Naive thymus-derived CD8-positive, alpha-beta T cell (primary cell): ENCODE results near the gene HELT. TPM values are rescaled to one million over a fixed set of nuclear protein-coding genes. Genes with fewer than 3 reads are reported as not detected.
A peak's percentile ranks its signal among the peaks of the same experiment; 100 is the strongest.

Experiments used
- ATAC-seq, 2 donors: fragments of 150-1000 bp; cut with Tn5 transposase in 1 of 2; sonication (Bioruptor Pico), chemical (Tn5 transposase) in 1 of 2; 1 replicate in 1 of 2; 2 replicates in 1 of 2; pipeline ENCODE4 v1.10.0; 2021; ENCODE audit warnings: mild to moderate bottlenecking in 2 of 2, moderate library complexity in 2 of 2
- POLR2A ChIA-PET: fragments of 350-600 bp; sonication (Branson Sonifier 250); formaldehyde crosslinking; loops from one replicate; lab custom pipeline; 2021; ENCODE audit warnings: antibody characterized with exemption; lab: Charles Lee
- DNase-seq, 10 donors: peaks; one replicate each; pipeline versions ENCODE4 v3.0.0 to v3.0.0-alpha.2; 2020 to 2022
- H3K27ac Mint-ChIP-seq, 10 donors: one replicate each; pipeline ENCODE4 v1.8.0; 2020 to 2022; ENCODE audit warnings: mild to moderate bottlenecking in 10 of 10, mixed read lengths in 10 of 10, moderate library complexity in 4 of 10, inconsistent platforms in 1 of 10
- H3K27me3 Mint-ChIP-seq, 5 donors: one replicate each; pipeline ENCODE4 v1.8.0; 2021 to 2022; ENCODE audit warnings: mixed read lengths in 5 of 5
- H3K36me3 Mint-ChIP-seq, 3 donors: one replicate each; pipeline ENCODE4 v1.8.0; 2020 to 2022; ENCODE audit warnings: mixed read lengths in 3 of 3, mild to moderate bottlenecking in 2 of 3, inconsistent platforms in 1 of 3
- H3K4me1 Mint-ChIP-seq, 4 donors: one replicate each; pipeline ENCODE4 v1.8.0; 2021 to 2022; ENCODE audit warnings: mixed read lengths in 4 of 4
- H3K4me3 Mint-ChIP-seq, 10 donors: one replicate each; pipeline ENCODE4 v1.8.0; 2020 to 2022; ENCODE audit warnings: mild to moderate bottlenecking in 10 of 10, mixed read lengths in 10 of 10, moderate library complexity in 6 of 10, inconsistent platforms in 1 of 10
- H3K9me3 Mint-ChIP-seq, 9 donors: one replicate each; pipeline ENCODE4 v1.8.0; 2020 to 2022; ENCODE audit warnings: mixed read lengths in 9 of 9, mild to moderate bottlenecking in 3 of 9, inconsistent platforms in 1 of 9, moderate library complexity in 1 of 9
- polyA plus RNA-seq, 3 donors: library from polyadenylated mRNA; unstranded; fragments of 300-500 nt; fragmentation: Illumina TruSeq; gene quantifications; one replicate each; pipeline ENCODE4 v1.2.3, GENCODE V29; 2021
- total RNA-seq, 8 experiments: library from RNA in 2 of 8; stranded (reverse) in 2 of 8; gene quantifications; one replicate each; pipeline ENCODE4 v1.2.3 and lab custom pipeline; 2021 to 2026

Gene HELT
- total and polyA plus RNA-seq, 5 experiments from 2014 or later, result not detected

DNA sequence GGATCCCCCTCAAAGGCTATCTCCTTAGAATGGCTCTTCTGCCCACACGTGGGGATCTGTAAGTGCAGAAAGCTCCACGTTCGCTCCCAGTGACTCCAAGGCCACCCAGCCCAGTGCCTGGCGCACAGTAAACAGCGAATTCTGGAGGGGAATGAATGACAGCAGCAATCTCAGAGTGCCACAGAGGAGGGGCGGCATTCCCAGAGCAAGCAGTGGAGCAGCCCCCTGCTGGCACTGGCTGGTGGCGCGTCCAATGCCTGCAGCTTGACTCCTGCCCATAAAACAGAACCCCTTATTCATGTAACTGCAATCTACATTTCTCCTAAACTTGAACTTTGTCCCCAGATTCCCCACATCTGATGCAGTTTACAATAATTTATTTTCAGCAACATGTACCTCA is 6.9 kb upstream of the HELT start:
- POLR2A ChIA-PET, result no interaction called here
- H3K27me3 Mint-ChIP-seq, result peaks cover 40 to 94% (median 66%) of the 10 kb centered on the region in 5 donors
- no peak overlapping the region for H3K27ac Mint-ChIP-seq
- peaks cover 0 to 12% (median 5%) of the 10 kb centered on the region in 4 donors for H3K4me1 Mint-ChIP-seq
- H3K4me3 Mint-ChIP-seq, result no peak overlapping the region
- H3K9me3 Mint-ChIP-seq, result no peaks in the 10 kb centered on the region
- peak in 4 of 10 donors; percentile 5 to 63 (median 22) for DNase-seq
- no peaks in the 10 kb centered on the region for H3K36me3 Mint-ChIP-seq
- ATAC-seq, result peak in 1 of 2 donors; percentile 44

DNA sequence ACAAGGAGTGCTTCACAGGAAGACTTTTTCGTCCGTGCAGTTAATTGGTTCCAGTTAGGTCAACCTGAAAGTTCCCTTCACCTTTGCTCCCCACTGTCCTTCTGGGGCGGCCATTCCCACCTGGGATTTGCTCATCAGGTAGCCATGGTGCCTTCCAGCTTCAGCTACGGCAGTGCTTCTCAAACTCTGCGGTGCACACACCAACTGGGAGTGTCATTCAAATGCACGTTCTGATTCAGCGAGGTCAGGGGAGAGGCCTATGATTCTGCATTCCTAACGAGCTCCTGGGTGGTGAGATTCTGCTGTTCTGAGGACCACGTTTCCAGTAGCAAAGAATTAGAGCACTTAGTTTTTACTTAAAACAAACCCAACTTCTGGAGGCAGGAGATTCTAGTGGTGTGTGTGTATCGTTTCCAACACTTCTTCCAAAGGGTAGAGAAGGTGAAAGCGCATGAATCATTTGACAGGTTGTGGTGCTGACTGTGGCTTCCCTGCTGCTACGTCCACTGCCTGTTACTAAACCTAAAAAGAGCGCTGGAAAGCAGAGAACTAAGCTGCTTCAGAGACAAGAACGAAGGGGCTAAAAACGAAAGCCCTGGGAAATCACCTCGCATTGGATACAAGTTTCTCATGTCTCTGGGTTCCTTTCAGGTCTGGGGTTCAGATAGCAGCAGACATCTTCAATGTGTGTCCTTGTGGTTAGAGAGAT is 4.7 kb upstream of the HELT start:
- no peaks in the 10 kb centered on the region for H3K36me3 Mint-ChIP-seq
- no peak for DNase-seq
- no peak for ATAC-seq
- H3K4me1 Mint-ChIP-seq, result peaks cover 0 to 15% (median 7%) of the 10 kb centered on the region in 4 donors
- POLR2A ChIA-PET, result no interaction called here
- no peaks in the 10 kb centered on the region for H3K9me3 Mint-ChIP-seq
- H3K27ac Mint-ChIP-seq, result no peak overlapping the region
- H3K4me3 Mint-ChIP-seq, result peak overlapping the region in 2 of 10 donors; percentile 4 to 14
- peaks cover 39 to 99% (median 75%) of the 10 kb centered on the region in 5 donors for H3K27me3 Mint-ChIP-seq

DNA sequence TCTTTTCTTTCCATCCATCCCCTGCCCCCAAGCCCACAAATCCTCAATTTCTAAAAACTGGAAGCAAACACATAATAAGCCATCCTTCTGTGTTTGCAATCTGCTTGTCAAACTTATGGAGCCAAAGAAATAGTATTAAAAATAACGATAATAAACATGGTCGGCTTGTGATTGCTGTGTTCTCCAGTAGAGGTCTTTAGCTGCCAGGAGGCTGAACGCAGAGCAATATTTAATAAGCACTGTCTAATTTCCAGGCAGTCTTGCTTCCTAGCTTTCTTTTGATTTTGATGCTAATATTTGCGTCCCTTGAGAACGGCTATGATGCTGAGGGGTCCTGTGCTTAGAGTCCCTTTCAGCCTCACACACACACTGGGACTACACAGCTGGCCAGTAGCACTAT is 3.2 kb upstream of the HELT start:
- ATAC-seq (no peak), DNase-seq (no peak)
- Mint-ChIP-seq H3K9me3 (no peaks in the 10 kb centered on the region), H3K36me3 (no peaks in the 10 kb centered on the region), H3K27ac (no peak overlapping the region), H3K4me3 (no peak overlapping the region), H3K27me3 (peaks cover 28 to 91% (median 68%) of the 10 kb centered on the region in 5 donors), H3K4me1 (peaks cover 0 to 21% (median 10%) of the 10 kb centered on the region in 4 donors)
- POLR2A ChIA-PET, result interaction anchor here (0.5 kb wide), 1 partner anchor 745 kb away, joined by 3 read pairs; no protein-coding TSS in a partner anchor

DNA sequence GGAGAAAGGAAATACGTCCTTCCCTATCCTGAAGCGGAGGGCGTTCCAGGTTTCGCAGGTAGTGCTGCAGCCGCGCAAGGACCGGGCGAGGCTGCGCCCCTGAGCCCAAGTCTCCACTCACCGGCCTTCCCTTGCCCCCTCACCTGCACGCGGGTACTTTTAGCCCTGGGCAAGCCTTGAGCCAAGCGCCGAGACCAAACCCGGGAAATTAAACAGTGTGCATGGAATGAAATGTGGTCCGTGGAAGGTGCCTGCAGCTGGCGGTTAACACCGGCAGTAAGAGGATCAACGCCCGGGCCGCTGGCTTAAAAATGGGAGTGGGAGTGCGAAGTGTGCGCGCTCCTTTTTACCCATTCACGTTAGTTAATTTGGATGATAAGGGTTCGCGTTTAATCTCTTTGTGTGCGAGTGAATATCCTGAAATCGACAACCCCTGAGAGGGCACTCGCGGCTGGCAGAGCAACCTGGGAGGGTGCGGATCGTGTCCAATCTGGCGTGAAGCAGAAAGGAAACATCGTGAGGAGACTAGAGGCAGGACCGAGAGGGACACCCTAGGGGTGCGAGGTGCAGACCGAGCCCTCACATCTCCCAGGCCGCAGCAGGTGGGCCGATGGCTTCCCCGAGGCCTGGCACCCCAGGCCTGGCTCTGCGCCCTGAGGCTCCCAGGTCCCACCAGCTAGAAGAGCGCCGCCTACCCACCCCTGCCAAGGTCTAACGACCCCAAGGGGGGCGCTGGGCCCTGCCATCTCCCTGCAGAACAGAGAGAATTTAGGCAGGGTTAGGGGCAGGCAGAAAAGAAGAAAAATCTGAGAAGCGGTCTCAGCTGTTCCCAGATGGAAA is 2.0 kb upstream of the HELT start:
- H3K9me3 Mint-ChIP-seq, result no peaks in the 10 kb centered on the region
- peak overlapping the region in 1 of 10 donors; percentile 8 for H3K4me3 Mint-ChIP-seq
- POLR2A ChIA-PET, result no interaction called here
- DNase-seq (no peak), ATAC-seq (no peak)
- H3K36me3 Mint-ChIP-seq, result no peaks in the 10 kb centered on the region
- no peak overlapping the region for H3K27ac Mint-ChIP-seq
- peaks cover 5 to 26% (median 14%) of the 10 kb centered on the region in 4 donors for H3K4me1 Mint-ChIP-seq
- peaks cover 28 to 91% (median 68%) of the 10 kb centered on the region in 5 donors for H3K27me3 Mint-ChIP-seq

DNA sequence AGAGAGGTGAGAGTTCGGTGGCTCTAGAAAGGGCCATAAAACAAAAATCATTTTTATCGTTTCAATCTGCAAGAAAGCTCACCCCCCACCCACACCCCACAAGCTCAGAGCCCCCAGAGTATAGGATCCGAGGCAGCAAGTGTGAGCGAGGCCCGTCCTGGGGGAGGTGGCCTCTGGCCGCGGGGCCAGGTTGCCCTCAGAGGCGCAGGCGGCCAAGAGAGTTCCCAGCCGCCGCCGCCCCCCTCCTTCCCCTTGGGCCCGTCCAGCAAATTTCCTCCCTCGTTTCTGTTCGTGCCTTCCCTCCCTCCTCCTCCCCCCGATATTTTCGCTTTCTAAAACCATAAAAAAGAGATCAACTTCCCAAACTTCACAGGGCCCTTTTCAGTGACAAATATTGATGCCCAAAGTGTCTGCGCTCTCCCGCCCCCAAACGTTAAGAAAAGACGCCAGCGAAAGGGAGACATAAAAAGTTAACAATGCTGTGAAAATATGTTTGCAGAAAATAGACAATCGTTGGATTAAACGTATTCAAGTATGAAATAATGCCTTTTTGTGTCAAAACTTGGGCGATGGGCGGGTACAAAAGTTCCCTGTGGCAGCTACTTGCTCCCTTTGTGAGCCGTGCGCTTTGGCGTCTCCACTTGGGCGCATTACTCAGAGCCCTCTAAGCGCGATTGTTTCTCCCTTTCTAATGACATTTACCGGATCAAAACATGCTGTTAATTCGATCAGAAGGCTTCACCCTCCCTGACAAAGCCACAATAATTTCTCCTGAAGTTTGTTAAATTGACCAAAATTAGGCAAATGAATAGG is 1.1 kb upstream of the HELT start:
- no peaks in the 10 kb centered on the region for H3K9me3 Mint-ChIP-seq
- ATAC-seq, result no peak
- peaks cover 34 to 82% (median 67%) of the 10 kb centered on the region in 5 donors for H3K27me3 Mint-ChIP-seq
- H3K4me3 Mint-ChIP-seq, result no peak overlapping the region
- H3K27ac Mint-ChIP-seq, result no peak overlapping the region
- H3K4me1 Mint-ChIP-seq, result peaks cover 5 to 26% (median 17%) of the 10 kb centered on the region in 4 donors
- no peaks in the 10 kb centered on the region for H3K36me3 Mint-ChIP-seq
- POLR2A ChIA-PET, result no interaction called here
- DNase-seq, result no peak

DNA sequence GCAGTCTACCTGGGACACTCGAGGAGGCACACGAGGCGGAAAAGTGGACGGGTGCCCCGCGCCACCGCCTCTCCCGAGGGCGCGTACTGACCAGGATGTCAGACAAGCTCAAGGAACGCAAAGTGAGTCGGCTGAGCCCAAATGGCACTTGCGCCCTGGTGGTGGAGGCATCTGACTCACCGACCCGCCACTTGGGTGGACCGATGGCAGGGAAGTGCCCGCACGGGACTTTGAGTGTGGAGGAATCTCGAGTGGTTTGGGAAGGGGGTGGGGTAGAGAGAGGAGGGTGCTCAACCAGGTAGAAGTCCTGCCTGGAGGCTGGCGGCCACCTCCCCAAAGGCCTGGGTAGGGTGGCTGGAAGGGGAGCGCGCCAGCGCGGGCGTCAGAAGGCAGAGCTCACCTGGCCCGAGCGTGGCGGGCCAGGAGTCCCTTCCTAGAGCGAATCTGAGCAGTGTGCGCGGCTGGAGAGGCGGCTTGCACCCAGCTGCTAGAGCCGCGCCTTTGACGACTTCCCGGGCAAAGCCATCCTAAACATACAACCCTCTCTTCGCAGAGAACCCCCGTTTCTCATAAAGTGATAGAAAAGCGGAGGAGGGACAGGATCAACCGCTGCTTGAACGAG is 655 bp downstream of the HELT start:
- H3K27ac Mint-ChIP-seq, result peak overlapping the region in 1 of 10 donors; percentile 73
- POLR2A ChIA-PET, result no interaction called here

DNA sequence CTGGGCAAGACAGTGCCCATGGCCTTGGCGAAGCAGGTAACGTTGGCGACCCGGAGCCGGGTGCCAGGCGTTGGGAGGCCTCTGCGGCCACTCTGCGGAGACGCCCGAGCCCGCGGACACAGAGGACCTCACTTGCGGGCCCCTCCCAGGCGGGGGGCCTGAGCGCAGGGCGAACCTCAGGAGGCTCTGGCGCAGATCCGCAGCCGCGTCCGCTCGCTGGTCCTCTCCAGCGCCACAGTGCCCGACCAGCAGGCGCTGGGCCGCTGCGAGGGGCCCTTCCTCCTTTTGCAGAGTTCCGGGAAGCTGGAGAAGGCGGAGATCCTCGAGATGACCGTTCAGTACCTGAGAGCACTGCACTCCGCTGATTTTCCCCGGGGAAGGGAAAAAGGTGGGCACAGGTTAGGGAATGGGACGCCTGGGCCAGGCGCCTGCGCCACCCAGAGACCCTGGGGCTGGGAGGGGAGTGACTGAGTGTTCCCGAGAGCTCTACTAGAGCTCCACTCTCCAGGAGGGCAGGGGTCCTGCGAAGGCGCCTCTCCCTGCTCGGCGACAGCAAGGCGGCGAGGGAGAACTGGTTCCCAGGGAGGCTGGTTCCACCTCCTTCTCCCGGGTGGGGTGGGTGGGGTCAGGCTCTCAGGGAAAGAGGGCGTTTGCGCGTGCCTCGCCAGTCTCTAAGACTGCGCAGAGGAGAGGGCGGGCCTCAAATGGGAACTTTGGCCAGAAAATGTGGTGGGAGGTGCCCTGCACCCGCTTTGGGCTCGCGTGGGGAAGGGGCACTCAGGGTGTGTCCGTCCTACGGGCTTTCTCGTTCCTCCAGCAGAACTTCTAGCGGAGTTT is 1.4 kb downstream of the HELT start:
- Mint-ChIP-seq H3K4me3 (no peak overlapping the region), H3K36me3 (no peaks in the 10 kb centered on the region), H3K4me1 (peaks cover 5 to 18% (median 13%) of the 10 kb centered on the region in 4 donors), H3K9me3 (no peaks in the 10 kb centered on the region), H3K27ac (no peak overlapping the region), H3K27me3 (peaks cover 32 to 80% (median 67%) of the 10 kb centered on the region in 5 donors)
- no peak for DNase-seq
- POLR2A ChIA-PET, result no interaction called here
- no peak for ATAC-seq

More for the DNA sequence above, 655 bp downstream of the HELT start:
- Mint-ChIP-seq H3K36me3 (no peaks in the 10 kb centered on the region), H3K9me3 (no peaks in the 10 kb centered on the region), H3K27me3 (peaks cover 35 to 81% (median 67%) of the 10 kb centered on the region in 5 donors), H3K4me1 (peaks cover 5 to 21% (median 13%) of the 10 kb centered on the region in 4 donors), H3K4me3 (peak overlapping the region in 1 of 10 donors; percentile 23)
- DNase-seq, result no peak
- no peak for ATAC-seq

DNA sequence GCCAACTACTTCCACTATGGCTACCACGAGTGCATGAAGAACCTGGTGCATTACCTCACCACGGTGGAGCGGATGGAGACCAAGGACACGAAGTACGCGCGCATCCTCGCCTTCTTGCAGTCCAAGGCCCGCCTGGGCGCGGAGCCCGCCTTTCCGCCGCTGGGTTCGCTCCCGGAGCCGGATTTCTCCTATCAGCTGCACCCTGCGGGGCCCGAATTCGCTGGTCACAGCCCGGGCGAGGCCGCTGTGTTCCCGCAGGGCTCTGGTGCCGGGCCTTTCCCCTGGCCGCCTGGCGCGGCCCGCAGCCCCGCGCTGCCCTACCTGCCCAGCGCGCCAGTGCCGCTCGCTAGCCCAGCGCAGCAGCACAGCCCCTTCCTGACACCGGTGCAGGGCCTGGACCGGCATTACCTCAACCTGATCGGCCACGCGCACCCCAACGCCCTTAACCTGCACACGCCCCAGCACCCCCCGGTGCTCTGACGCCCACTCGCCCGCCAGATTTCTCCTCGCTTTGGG is 2.1 kb downstream of the HELT start:
- ATAC-seq, result no peak
- DNase-seq, result no peak
- Mint-ChIP-seq H3K27me3 (peaks cover 29 to 80% (median 72%) of the 10 kb centered on the region in 5 donors), H3K36me3 (no peaks in the 10 kb centered on the region), H3K4me1 (peaks cover 5 to 18% (median 13%) of the 10 kb centered on the region in 4 donors), H3K27ac (no peak overlapping the region), H3K4me3 (peak overlapping the region in 3 of 10 donors; percentile 14 to 48 (median 44)), H3K9me3 (no peaks in the 10 kb centered on the region)
- POLR2A ChIA-PET, result no interaction called here

DNA sequence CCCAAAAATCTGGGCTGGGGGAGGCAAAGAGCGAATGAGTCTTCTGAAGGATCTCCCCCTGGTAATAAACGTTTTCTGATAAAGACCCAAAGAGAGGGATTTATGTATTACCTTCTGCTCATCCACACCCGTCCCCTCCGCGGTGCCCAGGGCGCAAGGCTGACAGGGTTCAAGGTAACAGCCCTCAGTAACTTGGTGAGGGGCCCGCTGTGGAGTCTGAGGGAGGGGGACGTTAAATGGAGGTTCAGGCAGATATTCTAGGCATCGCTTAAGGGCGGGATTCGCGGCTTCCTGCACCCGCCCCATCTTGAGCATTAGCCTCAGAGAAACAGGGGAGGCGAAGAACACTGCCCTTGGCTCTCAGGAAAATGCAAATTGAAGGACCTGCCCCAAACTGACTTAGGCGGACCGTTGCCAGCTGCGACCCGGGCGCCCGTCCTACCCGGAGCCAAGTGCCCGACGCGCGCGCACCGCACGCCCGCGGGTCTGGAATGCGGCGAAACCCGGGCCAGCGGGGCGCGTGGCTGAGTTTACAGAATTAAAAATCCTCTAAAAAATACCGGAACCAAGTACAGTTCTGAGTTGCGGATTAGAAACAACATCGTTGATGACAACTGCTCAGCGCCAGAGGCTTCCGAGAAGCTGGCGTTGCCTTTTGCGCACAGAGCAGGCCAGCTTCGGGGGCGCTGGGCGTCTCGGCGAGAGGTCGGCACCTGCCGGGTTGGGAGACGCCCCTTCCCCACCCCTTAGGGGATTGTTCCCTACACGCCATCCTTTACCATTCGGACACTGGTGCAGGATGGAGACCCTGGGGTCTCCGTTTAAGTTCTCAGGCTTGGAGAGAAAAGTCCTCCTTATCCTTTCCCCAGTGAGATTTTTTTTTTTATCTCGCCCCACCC is 2.8 kb downstream of the HELT start:
- Mint-ChIP-seq H3K4me3 (peak overlapping the region in 3 of 10 donors; percentile 14 to 48 (median 44)), H3K27me3 (peaks cover 24 to 80% (median 70%) of the 10 kb centered on the region in 5 donors), H3K4me1 (peaks cover 5 to 18% (median 13%) of the 10 kb centered on the region in 4 donors), H3K27ac (no peak overlapping the region), H3K36me3 (no peaks in the 10 kb centered on the region), H3K9me3 (no peaks in the 10 kb centered on the region)
- ATAC-seq (no peak), DNase-seq (no peak)
- POLR2A ChIA-PET, result no interaction called here

DNA sequence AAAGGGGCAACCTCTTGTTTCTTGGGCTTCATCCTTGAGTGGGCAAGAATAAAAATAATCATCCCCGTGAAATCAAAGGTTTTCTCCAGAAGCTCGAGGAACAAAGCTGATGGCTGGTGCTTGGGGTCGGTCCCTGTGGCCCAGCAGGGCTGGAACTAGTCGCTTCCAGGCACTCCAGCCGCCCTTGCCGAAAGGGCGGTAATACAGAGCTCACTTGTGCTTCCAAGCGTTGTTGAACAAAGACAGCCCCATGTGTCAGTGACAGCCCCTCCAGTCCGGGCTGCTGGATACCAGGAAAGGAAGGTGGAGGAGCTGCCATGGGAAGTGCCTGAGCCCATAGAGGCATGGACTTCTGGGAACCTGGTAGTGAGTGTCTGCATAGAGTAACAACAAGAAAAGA is 5.2 kb downstream of the HELT start:
- POLR2A ChIA-PET, result no interaction called here
- no peak for DNase-seq
- Mint-ChIP-seq H3K27ac (no peak overlapping the region), H3K4me3 (no peak overlapping the region), H3K36me3 (no peaks in the 10 kb centered on the region), H3K9me3 (no peaks in the 10 kb centered on the region), H3K4me1 (peaks cover 3 to 14% (median 10%) of the 10 kb centered on the region in 4 donors), H3K27me3 (peaks cover 22 to 72% (median 71%) of the 10 kb centered on the region in 5 donors)
- ATAC-seq, result no peak
